Measurements from ENCODE around the gene APH1A. TPM values are rescaled to one million over a fixed set of nuclear protein-coding genes. Genes with fewer than 3 reads are reported as not detected.

Gene APH1A
- total RNA-seq, 1 experiment from 2014 or later: 93.8 TPM

- TF ChIP-seq CTCF (IDR thresholded peaks at IDR 0.05; ENCODE audit: insufficient read depth in 1 of 2, low read depth in 1 of 2, low read length in 1 of 2, severe bottlenecking in 1 of 2, unreplicated experiment in 1 of 2): peak; percentile 47 to 75
- Histone ChIP-seq H3K4me3 (ENCODE audit: low read depth, low read length) (peak overlapping the region; percentile 59), H3K9me3 (no peaks in the 10 kb centered on the region), H3K27me3 (replicated peaks; ENCODE audit: control insufficient read depth, insufficient read depth, low read length) (no peaks in the 10 kb centered on the region), H3K4me1 (peaks cover 4% of the 10 kb centered on the region; the same call in 1 of the 2 replicates), H3K36me3 (ENCODE audit: control insufficient read depth, insufficient read depth, low read length) (no peaks in the 10 kb centered on the region)
- no TSS peak for BruUV-seq (replicated peaks)
- H3K36me3 Mint-ChIP-seq (ENCODE audit: insufficient read depth, unreplicated experiment): peaks cover 7% of the 10 kb centered on the region
- H3K27ac Mint-ChIP-seq (ENCODE audit: unreplicated experiment): peak overlapping the region; percentile 67
- no peaks in the 10 kb centered on the region for H3K9me3 Mint-ChIP-seq (ENCODE audit: unreplicated experiment)
- H3K4me3 Mint-ChIP-seq (ENCODE audit: unreplicated experiment): peak overlapping the region; percentile 84
- H3K4me1 Mint-ChIP-seq (ENCODE audit: low read depth, unreplicated experiment): peaks cover 16% of the 10 kb centered on the region
- intact Hi-C loops (cut with micrococcal nuclease; ENCODE audit: unreplicated experiment): loop anchor here (1.0 kb wide), 1 partner anchor 25 kb away; no protein-coding TSS in a partner anchor
- CTCF ChIA-PET: interaction anchor here (0.5 to 2.8 kb wide), 5 partner anchors 8 to 94 kb away, joined by 3 to 29 read pairs (median 5); partner anchors contain the start of genes C1orf54 and CA14
- POLR2A ChIA-PET: no interaction called here
- DNase-seq: peak; percentile 59 to 61
- peaks cover 5% of the 10 kb centered on the region for H3K27me3 Mint-ChIP-seq (ENCODE audit: insufficient read depth, unreplicated experiment)
These were observed 12.5 kb upstream of the APH1A start for GRCh38 chr1:150281221-150281757.

- peaks cover 4% of the 10 kb centered on the region; the same call in 1 of the 2 replicates for H3K4me1 ChIP-seq
- H3K36me3 ChIP-seq (ENCODE audit: control insufficient read depth, insufficient read depth, low read length): no peaks in the 10 kb centered on the region
- Mint-ChIP-seq H3K9me3 (ENCODE audit: unreplicated experiment) (no peaks in the 10 kb centered on the region), H3K4me1 (ENCODE audit: low read depth, unreplicated experiment) (peaks cover 16% of the 10 kb centered on the region), H3K27me3 (ENCODE audit: insufficient read depth, unreplicated experiment) (peaks cover 5% of the 10 kb centered on the region), H3K4me3 (ENCODE audit: unreplicated experiment) (peak overlapping the region; percentile 84), H3K27ac (ENCODE audit: unreplicated experiment) (no peak overlapping the region), H3K36me3 (ENCODE audit: insufficient read depth, unreplicated experiment) (peaks cover 7% of the 10 kb centered on the region)
- no peak for DNase-seq
- H3K27me3 ChIP-seq (replicated peaks; ENCODE audit: control insufficient read depth, insufficient read depth, low read length): no peaks in the 10 kb centered on the region
- no TSS peak for BruUV-seq (replicated peaks)
- no peak for TF ChIP-seq CTCF (IDR thresholded peaks at IDR 0.05; ENCODE audit: insufficient read depth in 1 of 2, low read depth in 1 of 2, low read length in 1 of 2, severe bottlenecking in 1 of 2, unreplicated experiment in 1 of 2)
- no peak overlapping the region for H3K4me3 ChIP-seq (ENCODE audit: low read depth, low read length)
- POLR2A ChIA-PET: no interaction called here
- CTCF ChIA-PET: no interaction called here
- H3K9me3 ChIP-seq: no peaks in the 10 kb centered on the region
- intact Hi-C loops (cut with micrococcal nuclease; ENCODE audit: unreplicated experiment): no loop called here
These were observed 11.4 kb upstream of the APH1A start for GRCh38 chr1:150280138-150280707.

- H3K9me3 Mint-ChIP-seq (ENCODE audit: unreplicated experiment): no peaks in the 10 kb centered on the region
- CTCF ChIA-PET: interaction anchor here (1.3 to 1.9 kb wide), 2 partner anchors 8 to 17 kb away, joined by 3 to 5 read pairs; no protein-coding TSS in a partner anchor
- H3K4me3 ChIP-seq (ENCODE audit: low read depth, low read length): no peak overlapping the region
These were observed 4.5 kb upstream of the APH1A start for GRCh38 chr1:150273311-150273710.

More at GRCh38 chr1:150273311-150273710, 4.5 kb upstream of the APH1A start:
- intact Hi-C loops (cut with micrococcal nuclease; ENCODE audit: unreplicated experiment): no loop called here
- no peak for TF ChIP-seq CTCF (IDR thresholded peaks at IDR 0.05; ENCODE audit: insufficient read depth in 1 of 2, low read depth in 1 of 2, low read length in 1 of 2, severe bottlenecking in 1 of 2, unreplicated experiment in 1 of 2)
- H3K4me1 ChIP-seq: no peaks in the 10 kb centered on the region
- Mint-ChIP-seq H3K4me1 (ENCODE audit: low read depth, unreplicated experiment) (peaks cover 7% of the 10 kb centered on the region), H3K36me3 (ENCODE audit: insufficient read depth, unreplicated experiment) (peaks cover 5% of the 10 kb centered on the region), H3K4me3 (ENCODE audit: unreplicated experiment) (no peak overlapping the region), H3K27me3 (ENCODE audit: insufficient read depth, unreplicated experiment) (peaks cover under 1% of the 10 kb centered on the region), H3K27ac (ENCODE audit: unreplicated experiment) (no peak overlapping the region)
- no peak for DNase-seq
- no peaks in the 10 kb centered on the region for H3K36me3 ChIP-seq (ENCODE audit: control insufficient read depth, insufficient read depth, low read length)
- H3K9me3 ChIP-seq: no peaks in the 10 kb centered on the region
- POLR2A ChIA-PET: no interaction called here
- BruUV-seq (replicated peaks): no TSS peak
- no peaks in the 10 kb centered on the region for H3K27me3 ChIP-seq (replicated peaks; ENCODE audit: control insufficient read depth, insufficient read depth, low read length)
